NCI-H345 (cell line): ENCODE results near the gene HES5.
A peak's percentile ranks its signal among the peaks of the same experiment; 100 is the strongest.

Experiments
- DNase-seq: peaks from one replicate; lab custom pipeline; 2025; lab: John Stamatoyannopoulos, UW

The HES5 gene

DNA sequence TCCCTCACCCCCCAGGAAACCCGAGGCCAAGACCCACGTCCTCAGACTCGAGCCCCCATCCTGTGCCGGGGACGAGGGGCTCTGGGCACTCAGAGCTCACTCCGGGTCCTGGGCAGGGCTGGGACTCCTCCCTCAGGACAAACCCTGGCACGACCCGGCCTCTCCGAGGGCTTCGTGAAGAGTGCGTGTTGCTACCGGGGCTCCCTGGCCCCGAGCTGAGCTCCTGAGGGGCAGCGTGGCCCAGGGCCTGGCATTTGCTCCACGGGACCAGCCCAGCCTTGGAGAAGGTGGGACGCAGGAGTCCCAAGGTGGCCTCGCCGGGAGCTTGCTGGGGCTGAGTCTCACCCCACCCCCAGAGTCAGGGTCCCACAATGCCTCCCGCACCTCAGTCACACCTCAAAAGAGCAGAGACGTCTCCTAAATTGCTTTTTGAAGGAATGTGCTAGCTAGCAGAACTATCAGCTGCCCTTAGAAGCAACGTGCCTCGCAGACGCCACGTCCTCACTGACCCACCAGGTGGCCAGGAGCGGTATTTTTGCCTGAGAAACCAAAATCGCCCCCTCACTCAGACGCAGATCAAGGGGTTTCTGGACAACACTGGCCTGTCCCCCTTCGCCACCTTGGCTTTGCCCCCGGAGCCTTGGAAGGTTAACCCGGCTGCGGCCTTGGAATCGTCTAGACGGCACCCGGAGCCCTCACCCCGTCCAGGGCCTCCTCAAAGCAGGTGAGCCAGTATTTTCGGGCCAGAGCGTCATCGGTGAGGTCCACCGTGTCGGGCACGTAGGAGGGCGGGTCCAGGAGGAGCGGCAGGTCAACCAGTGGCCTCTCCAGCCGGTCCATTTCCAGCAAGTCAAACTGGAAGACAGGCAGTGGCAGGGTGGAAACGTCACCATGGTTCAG lies 14.9 kb downstream of the HES5 start:
- no peak for DNase-seq

GRCh38 chr1:2513939-2514652 lies 16.0 kb downstream of the HES5 start:
- DNase-seq: no peak

- no peak for DNase-seq
These were observed 17.1 kb downstream of the HES5 start for GRCh38 chr1:2512862-2513421.

DNA sequence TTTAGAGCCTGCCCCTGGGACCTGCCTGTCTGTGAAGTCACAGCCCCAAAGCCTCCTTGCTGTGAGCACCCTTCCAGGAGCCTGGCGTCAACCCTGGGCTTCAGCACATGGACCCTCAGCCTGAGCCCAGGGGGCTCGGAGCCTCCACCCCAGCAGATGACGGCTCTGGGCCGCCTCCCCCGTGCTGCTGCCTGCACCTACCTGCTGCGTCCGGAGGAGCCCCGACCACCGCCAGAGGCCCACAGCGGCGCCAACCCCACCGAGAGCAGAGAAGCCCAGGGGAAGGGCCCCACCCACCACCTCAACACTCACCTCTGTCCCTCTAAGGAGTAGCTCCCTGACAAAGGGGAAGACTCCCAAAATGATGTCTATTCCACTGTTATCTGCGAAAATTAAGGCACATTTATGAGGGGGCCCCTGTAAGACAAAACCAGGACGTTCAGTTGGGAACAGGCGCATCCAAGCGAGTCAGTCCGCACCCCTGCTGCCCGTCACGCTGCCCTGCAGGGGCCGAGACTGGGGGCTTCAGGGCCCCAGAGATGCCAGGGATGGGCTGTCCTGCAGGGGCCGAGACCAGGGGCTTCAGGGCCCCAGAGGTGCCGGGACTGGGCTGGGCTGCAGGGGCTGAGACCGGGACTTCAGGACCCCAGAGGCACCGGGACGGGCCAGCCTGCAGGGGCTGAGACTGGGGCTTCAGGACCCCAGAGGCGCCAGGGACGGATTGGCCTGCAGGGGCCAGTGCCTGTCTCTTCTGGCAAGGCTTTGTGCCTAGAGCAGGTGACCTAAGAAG lies 19.5 kb downstream of the HES5 start:
- DNase-seq: no peak

- no peak for DNase-seq
These were observed 20.5 kb downstream of the HES5 start for GRCh38 chr1:2509589-2509988.

- DNase-seq: no peak
These were observed 21.3 kb downstream of the HES5 start for GRCh38 chr1:2508751-2509150.

DNA sequence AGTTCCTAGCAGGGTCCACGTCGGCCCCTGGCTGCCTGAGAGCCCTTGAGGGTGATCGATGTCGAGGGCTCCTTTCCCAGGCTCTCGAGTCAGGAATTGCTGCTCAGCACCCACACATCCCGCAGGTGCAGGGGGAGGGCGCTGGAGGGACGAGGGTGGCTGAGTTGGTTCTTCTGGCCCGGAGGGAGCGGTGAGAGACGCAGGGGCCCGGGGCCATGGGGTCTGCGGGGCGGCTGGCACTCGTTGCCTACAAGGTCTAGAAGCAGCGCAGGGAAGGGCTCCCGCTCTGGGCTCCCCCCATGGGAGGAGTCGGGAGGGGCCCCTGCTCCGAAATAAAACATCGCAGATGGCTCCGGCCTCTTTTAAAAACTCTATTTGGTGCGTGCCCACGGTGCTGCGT lies 21.9 kb downstream of the HES5 start:
- no peak for DNase-seq

DNA sequence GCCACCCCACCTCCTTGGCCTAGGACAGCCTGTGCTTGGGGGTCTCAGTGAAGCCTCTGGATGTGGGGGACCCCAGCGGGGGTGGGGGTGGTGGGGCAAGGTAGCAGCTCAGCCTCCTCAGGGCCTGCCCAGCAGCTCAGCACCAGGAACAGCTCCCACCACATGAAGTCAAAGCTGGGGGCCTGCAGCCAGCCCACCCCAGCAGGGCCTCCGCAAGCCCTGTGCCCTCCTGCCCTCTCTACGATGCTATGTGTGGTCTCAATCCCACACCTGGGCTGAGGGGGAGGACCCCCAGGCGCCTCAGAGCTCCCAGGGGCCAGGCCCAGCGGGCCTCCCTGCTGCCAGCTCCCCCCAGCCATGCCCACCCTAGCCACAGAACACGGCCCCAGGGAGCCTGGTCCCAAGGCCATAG lies 22.3 kb downstream of the HES5 start:
- DNase-seq: no peak

GRCh38 chr1:2506901-2507565 lies 23.0 kb downstream of the HES5 start:
- no peak for DNase-seq

GRCh38 chr1:2506007-2506860 lies 23.8 kb downstream of the HES5 start:
- DNase-seq: no peak

DNA sequence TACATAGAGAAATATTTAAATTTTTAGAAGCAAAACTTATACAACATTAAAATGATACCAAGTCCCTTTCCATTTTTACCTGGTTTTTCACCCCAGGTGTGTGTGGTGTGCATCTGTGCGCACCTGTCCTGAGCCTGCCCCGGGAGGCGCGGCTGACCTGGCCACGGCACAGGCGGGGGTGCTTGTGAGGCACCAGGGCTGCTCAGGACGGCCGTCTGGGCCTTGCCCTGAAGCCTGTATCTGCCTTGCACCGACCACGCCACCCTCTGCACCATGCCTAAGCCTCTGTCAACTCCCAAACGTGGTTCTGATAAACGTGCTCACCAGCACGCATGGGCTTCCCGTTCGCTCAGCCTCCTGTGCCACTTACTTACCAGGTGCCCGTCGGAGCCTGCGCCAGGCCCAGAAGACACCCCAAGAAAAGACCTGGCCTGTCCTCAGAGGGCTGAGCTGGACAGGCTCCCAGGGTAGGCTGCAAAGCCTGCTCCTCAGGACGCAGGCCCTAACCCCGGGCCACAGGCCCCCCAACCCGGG lies 24.5 kb downstream of the HES5 start:
- DNase-seq: no peak

- DNase-seq: no peak
These were observed 25.2 kb downstream of the HES5 start for GRCh38 chr1:2504949-2505272.

GRCh38 chr1:2504225-2504948 lies 25.7 kb downstream of the HES5 start:
- no peak for DNase-seq

- no peak for DNase-seq
These were observed 26.4 kb downstream of the HES5 start for GRCh38 chr1:2503554-2504224.

- DNase-seq: peak; percentile 6
These were observed 27.2 kb downstream of the HES5 start for GRCh38 chr1:2502661-2503553.

GRCh38 chr1:2502210-2502609 lies 27.9 kb downstream of the HES5 start:
- DNase-seq: no peak

DNA sequence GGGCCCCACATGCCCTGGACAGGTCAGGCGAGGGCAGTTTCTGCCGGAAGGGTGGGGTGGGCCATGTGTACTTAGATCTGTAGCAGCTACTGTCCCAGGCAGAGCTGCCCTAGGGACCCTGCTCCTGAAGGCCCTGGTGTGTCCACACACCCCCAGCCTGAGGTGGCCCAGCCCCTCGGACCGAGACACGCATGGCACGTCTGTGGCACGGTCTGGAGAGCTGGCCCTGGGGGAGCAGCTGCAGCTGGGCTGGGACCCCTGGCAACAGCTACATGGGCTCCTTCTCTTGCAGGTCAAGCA lies 28.3 kb downstream of the HES5 start:
- DNase-seq: no peak

DNA sequence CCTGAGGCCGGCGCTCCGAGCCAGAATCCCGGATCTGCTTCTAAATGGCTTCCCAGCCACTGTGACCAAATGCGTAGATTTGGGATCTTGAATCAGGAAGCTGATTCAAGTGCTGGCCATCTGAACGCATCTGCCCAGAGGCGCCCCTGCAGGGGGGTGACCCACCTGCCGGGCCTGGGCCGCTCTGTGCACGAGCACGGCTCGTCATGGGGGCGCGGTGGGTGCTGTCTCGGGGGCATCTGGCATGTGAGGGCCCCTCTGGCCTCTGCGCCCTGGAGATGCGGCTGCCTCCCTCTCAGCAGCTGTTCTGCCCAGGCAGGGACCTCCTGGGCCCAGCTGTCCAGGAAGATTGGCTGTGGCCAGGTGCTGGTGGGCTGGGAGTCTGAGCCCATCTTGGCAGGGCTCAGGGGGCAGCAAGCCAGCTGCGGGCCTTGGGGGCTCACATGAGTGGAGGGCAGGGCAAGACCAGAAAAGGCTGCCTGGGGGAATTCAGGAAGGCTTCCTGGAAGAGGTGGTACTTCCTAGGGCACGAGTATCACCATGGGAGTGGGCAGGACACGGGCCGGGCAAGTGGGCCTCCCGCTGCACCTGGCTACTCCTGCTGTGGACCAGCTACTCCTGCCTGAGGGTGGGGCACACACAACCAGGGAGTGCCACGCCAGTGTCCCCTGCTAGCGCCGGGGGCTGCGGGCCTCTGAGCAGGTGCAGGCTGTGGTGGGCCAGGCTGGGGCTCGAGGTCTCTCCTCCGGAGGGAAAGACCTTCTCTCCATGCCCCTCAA lies 28.8 kb downstream of the HES5 start:
- DNase-seq: no peak
